Measurements from ENCODE around the gene CEP290. TPM values are rescaled to one million over a fixed set of nuclear protein-coding genes. Genes with fewer than 3 reads are reported as not detected.

CEP290 gene
- total and polyA plus RNA-seq, 2 of the 13 experiments (the other 11 are each of a cell fraction or from before 2014, with no cell fraction given): 2.4 to 10.8 TPM

DNA sequence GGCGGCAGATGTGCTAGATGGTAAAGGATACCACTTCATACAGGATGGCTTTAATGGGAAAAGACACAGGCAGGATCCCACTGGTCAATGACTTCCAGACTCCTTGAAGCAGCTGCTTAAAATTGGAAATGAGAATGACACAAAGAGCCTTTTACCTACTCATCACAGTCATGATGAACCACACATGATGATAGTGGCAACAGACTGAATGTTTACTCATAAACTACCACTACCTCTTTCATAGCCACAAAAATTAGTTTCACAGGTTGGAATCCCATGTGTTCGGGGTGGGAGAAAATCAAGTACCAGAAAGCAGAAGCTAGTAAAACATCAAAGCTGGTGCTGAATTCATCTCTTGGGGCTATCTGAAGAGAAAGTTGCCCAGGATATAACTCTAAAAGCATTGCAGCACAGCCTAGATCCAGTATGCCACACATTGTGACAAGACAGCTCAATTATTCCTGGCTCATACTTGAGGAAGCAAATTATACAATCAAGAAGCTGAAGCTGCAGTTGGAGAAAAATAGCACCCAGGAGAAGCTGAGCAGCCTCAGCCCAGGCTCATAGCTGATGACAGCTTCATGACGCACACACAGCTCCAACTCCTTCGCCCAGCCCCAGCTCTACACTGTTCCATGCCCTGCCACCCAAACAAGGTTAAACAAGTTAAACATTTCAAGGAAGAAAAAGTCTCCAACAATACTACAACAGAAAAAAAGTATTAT lies 83.7 kb downstream of the CEP290 start (continued):
- TF ChIP-seq CBX1 (IDR thresholded peaks at IDR 0.05; ENCODE audit: low read depth): no peak
- TF ChIP-seq, protein P1, sequence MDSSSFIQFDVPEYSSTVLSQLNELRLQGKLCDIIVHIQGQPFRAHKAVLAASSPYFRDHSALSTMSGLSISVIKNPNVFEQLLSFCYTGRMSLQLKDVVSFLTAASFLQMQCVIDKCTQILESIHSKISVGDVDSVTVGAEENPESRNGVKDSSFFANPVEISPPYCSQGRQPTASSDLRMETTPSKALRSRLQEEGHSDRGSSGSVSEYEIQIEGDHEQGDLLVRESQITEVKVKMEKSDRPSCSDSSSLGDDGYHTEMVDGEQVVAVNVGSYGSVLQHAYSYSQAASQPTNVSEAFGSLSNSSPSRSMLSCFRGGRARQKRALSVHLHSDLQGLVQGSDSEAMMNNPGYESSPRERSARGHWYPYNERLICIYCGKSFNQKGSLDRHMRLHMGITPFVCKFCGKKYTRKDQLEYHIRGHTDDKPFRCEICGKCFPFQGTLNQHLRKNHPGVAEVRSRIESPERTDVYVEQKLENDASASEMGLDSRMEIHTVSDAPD (CRISPR knock-in tag; IDR thresholded peaks at IDR 0.05): no peak

DNA sequence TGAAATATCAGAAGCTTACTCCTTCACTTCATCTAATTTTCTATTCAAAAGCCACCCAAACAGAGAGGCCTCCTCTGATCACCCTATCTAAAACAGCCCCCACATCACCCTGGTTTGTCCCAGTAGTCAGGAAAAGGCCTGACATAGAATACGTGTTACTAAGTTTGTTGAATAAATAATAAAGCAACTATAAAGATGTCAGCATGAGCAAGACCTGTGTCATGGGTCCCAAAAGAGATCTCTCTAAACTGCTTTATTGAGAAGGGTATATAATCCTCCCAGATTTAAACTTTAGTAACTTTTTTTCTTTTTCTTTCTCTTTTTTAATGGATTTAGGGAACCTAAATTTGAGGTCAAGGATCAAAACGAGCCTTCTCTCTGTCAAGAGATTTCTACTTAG lies 85.3 kb downstream of the CEP290 start:
- ATAC-seq: no peak
- no peak overlapping the region for H3K27ac ChIP-seq (ENCODE audit: extremely low read length, insufficient read depth, low read length)
- TF ChIP-seq, protein P2, sequence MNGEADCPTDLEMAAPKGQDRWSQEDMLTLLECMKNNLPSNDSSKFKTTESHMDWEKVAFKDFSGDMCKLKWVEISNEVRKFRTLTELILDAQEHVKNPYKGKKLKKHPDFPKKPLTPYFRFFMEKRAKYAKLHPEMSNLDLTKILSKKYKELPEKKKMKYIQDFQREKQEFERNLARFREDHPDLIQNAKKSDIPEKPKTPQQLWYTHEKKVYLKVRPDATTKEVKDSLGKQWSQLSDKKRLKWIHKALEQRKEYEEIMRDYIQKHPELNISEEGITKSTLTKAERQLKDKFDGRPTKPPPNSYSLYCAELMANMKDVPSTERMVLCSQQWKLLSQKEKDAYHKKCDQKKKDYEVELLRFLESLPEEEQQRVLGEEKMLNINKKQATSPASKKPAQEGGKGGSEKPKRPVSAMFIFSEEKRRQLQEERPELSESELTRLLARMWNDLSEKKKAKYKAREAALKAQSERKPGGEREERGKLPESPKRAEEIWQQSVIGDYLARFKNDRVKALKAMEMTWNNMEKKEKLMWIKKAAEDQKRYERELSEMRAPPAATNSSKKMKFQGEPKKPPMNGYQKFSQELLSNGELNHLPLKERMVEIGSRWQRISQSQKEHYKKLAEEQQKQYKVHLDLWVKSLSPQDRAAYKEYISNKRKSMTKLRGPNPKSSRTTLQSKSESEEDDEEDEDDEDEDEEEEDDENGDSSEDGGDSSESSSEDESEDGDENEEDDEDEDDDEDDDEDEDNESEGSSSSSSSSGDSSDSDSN (CRISPR knock-in tag; IDR thresholded peaks at IDR 0.05): no peak
- TF ChIP-seq ZKSCAN1 (IDR thresholded peaks at IDR 0.05; ENCODE audit: low read length): no peak
- no peak for TF ChIP-seq ZNF547 (CRISPR knock-in tag; IDR thresholded peaks at IDR 0.05)
- TF ChIP-seq SRY (CRISPR knock-in tag; IDR thresholded peaks at IDR 0.05): no peak
- no peak for TF ChIP-seq TCF7 (IDR thresholded peaks at IDR 0.05; ENCODE audit: low read depth)
- no peak for TF ChIP-seq ZFP82 (CRISPR knock-in tag; IDR thresholded peaks at IDR 0.05; ENCODE audit: borderline replicate concordance)
- TF ChIP-seq, protein P3, sequence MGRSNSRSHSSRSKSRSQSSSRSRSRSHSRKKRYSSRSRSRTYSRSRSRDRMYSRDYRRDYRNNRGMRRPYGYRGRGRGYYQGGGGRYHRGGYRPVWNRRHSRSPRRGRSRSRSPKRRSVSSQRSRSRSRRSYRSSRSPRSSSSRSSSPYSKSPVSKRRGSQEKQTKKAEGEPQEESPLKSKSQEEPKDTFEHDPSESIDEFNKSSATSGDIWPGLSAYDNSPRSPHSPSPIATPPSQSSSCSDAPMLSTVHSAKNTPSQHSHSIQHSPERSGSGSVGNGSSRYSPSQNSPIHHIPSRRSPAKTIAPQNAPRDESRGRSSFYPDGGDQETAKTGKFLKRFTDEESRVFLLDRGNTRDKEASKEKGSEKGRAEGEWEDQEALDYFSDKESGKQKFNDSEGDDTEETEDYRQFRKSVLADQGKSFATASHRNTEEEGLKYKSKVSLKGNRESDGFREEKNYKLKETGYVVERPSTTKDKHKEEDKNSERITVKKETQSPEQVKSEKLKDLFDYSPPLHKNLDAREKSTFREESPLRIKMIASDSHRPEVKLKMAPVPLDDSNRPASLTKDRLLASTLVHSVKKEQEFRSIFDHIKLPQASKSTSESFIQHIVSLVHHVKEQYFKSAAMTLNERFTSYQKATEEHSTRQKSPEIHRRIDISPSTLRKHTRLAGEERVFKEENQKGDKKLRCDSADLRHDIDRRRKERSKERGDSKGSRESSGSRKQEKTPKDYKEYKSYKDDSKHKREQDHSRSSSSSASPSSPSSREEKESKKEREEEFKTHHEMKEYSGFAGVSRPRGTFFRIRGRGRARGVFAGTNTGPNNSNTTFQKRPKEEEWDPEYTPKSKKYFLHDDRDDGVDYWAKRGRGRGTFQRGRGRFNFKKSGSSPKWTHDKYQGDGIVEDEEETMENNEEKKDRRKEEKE (IDR thresholded peaks at IDR 0.05): no peak
- TF ChIP-seq FOXO1 (CRISPR knock-in tag; IDR thresholded peaks at IDR 0.05): no peak
- TF ChIP-seq ZNF225 (CRISPR knock-in tag; IDR thresholded peaks at IDR 0.05): no peak
- TF ChIP-seq NFE2L2 (IDR thresholded peaks at IDR 0.05; ENCODE audit: low read length): no peak
- no peak for TF ChIP-seq MXI1 (IDR thresholded peaks at IDR 0.05; ENCODE audit: borderline replicate concordance, low read depth, low read length)
- no peak for TF ChIP-seq ZNF501 (CRISPR knock-in tag; IDR thresholded peaks at IDR 0.05)
- TF ChIP-seq, protein P4, sequence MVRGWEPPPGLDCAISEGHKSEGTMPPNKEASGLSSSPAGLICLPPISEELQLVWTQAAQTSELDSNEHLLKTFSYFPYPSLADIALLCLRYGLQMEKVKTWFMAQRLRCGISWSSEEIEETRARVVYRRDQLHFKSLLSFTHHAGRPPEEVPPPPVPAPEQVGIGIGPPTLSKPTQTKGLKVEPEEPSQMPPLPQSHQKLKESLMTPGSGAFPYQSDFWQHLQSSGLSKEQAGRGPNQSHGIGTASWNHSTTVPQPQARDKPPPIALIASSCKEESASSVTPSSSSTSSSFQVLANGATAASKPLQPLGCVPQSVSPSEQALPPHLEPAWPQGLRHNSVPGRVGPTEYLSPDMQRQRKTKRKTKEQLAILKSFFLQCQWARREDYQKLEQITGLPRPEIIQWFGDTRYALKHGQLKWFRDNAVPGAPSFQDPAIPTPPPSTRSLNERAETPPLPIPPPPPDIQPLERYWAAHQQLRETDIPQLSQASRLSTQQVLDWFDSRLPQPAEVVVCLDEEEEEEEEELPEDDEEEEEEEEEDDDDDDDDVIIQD (CRISPR knock-in tag; IDR thresholded peaks at IDR 0.05; ENCODE audit: low read depth): no peak
- TF ChIP-seq HIVEP1 (CRISPR knock-in tag; IDR thresholded peaks at IDR 0.05): no peak
- no peaks in the 10 kb centered on the region for H3K27me3 ChIP-seq (ENCODE audit: control insufficient read depth in 1 of 2, insufficient read depth in 2 of 2, low read length in 2 of 2)
- intact Hi-C loops (cut with micrococcal nuclease; ENCODE audit: unreplicated experiment) (no loop called here), in situ Hi-C loops (cut with HindIII; ENCODE audit: extremely low pct_ligation_motif_present, low pct_unique_long_range_greater_than_20kb) (no loop called here)
- H3K79me2 ChIP-seq (ENCODE audit: insufficient read depth, low read length): no peaks in the 10 kb centered on the region
- no peaks in the 10 kb centered on the region for H3K9me3 ChIP-seq (ENCODE audit: low read length)
- POLR2A ChIA-PET: no interaction called here
- H3K4me3 ChIP-seq (replicated peaks in 1 of 3; ENCODE audit: insufficient read depth in 1 of 3, low read depth in 2 of 3, low read length in 3 of 3): no peak overlapping the region
- CTCF ChIA-PET (ENCODE audit: low intra/inter-chr PET ratio, low total read pairs): no interaction called here
- H3K36me3 ChIP-seq (replicated peaks in 1 of 2; ENCODE audit: control insufficient read depth in 1 of 2, insufficient read depth in 2 of 2, low read length in 2 of 2): peaks cover 3 to 10% of the 10 kb centered on the region in 2 experiments; a peak in 2 of 5 replicates
- H3K9ac ChIP-seq (ENCODE audit: insufficient read depth, low read depth, low read length): no peak overlapping the region
- H3K4me2 ChIP-seq (ENCODE audit: low read depth, low read length): no peak overlapping the region
- no TSS peak for BruUV-seq (replicated peaks)
- no peaks in the 10 kb centered on the region for H3K4me1 ChIP-seq (ENCODE audit: insufficient read depth, low read length)
- H2AFZ ChIP-seq (ENCODE audit: low read length): no peak overlapping the region
- H4K20me1 ChIP-seq (ENCODE audit: insufficient read depth, low read length): no peaks in the 10 kb centered on the region
- no peak for FAIRE-seq
- DNase-seq (ENCODE audit: low spot score): no peak
- 84% methylated on average over 2 of the region's 2 CpGs for WGBS (ENCODE audit: low lambda C conversion rate)
